Occipital lobe (tissue), 2 donors: ENCODE data around the gene ABCC1. TPM values are rescaled to one million over a fixed set of nuclear protein-coding genes. Genes with fewer than 3 reads are reported as not detected.
"Not testable (repeated sequence)": the region's sequence is repeated elsewhere in the genome, so short reads cannot be mapped to it uniquely, and the experiment has no call there.

Source experiments
- DNase-seq: peaks from one replicate; lab custom pipeline; 2025; lab: John Stamatoyannopoulos, UW
- total RNA-seq: library from RNA; depleted of rRNA; stranded (reverse); fragments of >200 nt; gene quantifications from one replicate; pipeline ENCODE4 v1.2.3, GENCODE V29; 2014

ABCC1 gene
- total RNA-seq, 1 donor from 2014 or later = 10.5 TPM

DNA sequence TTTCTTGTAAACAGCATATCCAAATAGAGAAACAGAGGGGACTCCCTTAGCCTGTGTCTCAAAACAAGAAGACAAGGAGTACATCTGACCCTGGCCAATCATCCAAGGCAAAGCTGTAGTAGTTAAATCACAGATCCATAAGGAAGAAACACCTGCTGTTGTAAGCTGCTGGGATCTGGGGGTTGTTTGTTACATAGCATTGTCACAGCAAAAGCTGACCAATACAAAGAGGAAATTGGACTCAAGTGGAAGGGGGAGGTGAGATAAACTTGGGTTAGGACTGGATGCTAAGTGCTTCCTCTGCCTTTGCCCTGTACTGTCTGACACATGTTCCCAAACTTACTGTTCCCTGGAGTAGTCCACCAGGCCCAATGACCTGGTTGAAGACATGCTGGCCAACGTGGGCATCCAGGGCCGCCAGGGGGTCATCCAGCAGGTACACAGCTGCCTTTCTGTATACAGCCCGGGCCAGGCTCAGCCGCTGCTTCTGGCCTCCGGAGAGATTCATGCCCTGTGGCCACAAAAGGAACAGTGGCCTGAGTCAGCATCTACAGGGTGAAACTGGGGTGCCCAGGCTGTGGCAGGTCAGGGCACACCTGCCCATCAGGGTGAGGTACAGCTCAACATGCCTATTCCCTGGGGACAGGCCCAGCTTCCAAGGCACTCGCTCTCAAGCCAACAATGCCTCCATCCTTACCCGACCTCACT, 229.2 kb downstream of the ABCC1 start:
- no peak for DNase-seq

DNA sequence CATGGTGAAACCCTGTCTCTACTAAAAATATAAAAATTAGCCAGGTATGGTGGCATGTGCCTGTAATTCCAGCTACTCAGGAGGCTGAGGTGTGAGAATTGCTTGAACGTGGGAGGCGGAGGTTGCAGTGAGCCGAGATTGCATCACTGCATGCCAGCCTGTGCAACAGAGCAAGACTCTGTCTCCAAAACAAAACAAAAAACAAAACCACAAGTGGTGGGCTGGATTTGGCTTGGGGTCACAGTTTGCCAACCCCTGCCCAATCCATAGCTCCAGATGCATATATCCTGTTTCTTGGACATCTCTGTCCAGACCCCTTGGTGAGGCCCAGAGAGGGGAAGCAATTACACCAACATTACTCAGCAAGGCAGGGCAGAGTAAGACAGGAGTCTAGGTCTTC, 232.3 kb downstream of the ABCC1 start:
- DNase-seq = not testable (repeated sequence)

DNA sequence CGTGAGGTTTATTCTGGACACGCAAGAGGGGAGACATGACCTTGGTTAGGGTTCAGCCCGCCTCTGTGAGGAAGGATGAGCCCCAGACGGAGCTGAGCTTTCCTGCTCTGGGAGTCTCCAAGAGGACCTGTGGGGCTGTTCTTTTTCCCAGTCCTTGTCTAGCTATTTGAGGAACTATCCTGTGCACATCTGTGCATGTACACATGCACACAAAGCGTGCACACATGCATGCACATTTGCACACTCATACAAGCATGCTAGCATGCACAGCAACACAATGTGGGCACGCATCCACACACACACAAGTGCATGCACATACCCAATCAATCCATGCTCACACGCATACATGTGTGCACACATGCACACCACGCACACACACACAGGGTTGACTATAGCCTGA, 233.5 kb downstream of the ABCC1 start:
- DNase-seq = no peak

DNA sequence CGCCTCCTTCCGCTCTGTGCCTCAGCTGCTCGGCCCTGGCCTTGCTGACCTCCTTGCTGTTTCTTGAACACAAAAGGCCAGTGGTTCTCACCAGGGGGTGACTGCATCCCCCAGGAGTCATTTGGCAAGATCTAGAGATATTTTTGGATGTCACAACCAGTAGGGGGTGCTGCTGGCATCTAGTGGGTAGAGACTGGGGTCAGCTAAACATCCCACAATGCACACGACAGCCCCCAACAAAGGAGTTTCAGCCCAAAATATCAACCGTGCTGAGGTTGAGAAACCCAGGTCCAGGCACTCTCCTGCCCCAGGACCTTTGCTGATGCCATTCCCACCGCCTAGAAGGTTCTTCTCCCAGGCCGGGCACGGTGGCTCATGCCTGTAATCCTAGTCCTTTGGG, 234.1 kb downstream of the ABCC1 start:
- DNase-seq = no peak

DNA sequence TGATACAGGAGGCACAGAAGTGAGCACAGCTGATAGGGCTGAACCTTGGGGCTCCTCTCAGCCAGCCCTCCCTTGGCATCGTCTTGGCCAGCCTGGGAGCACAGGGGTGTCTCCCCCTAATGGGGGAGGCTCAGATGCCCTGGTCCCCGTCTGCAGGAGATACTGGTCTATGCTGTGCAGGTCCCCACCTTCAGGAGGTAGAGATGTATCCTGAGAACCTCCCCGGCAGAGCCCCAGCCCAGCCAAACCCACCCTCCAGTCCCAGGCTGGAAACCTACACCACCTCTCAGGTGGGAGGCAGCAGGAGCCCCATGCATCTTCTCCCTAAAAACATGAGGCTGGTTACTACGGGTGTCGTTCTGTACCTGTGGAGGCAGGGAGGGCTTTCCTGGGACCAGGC, 235.2 kb downstream of the ABCC1 start:
- DNase-seq = no peak

DNA sequence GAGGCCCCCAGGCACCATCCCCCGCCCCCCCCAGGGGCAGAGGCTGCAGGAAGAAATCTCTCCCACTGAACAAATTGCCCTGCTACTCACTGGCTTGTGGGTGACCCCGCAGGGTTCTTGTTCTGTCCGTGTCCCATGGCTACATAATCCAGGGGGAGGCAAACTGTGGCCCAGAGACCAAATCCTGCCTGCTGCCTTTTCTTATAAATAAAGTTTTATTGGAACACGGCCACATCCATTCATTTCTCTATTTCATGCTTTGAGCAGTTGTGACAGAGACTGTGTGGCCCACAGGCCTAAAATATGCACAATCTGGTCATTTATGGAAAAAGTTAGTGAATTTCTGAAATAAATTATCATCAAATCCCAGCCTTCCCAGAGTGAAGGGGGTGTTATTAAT, 235.7 kb downstream of the ABCC1 start:
- DNase-seq = no peak

DNA sequence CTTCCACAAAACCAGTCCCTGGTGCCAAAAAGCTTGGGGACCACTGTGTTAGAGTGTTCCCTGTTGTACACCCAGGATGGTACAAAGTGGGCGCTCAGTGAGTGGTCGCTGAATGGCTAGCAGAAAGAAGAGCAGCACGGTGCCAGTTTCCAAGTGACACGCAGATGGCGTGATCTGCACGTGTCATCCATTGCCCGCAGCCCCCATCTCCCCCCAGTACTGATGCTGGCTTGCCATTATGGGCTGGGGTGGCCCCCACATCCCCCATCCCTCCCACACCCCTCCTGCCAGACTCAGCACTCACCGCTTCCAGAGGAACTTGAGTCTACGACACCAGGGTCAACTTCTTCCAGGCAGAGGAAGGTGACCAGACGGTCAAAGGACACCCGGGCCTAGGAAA, 237.4 kb downstream of the ABCC1 start:
- DNase-seq = no peak

DNA sequence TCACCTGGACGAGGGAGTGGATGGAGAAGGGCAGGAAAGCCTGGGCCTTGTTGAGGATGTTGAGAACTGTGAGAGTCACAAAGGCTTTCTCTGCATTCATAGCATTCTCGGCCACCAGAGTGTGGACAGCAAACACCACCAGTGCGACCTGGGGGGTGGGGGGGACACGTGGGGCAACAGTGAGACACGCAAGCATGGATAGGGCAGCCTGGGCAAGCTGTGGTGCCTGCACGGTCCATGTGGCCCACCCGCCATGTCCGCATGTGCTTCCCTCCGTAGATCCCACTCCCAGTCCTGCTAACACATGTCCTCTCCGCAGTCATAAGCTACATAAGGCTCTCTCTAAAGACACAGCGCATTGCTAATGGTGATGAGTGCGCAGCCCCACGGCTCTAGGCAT, 239.4 kb downstream of the ABCC1 start:
- DNase-seq = no peak

DNA sequence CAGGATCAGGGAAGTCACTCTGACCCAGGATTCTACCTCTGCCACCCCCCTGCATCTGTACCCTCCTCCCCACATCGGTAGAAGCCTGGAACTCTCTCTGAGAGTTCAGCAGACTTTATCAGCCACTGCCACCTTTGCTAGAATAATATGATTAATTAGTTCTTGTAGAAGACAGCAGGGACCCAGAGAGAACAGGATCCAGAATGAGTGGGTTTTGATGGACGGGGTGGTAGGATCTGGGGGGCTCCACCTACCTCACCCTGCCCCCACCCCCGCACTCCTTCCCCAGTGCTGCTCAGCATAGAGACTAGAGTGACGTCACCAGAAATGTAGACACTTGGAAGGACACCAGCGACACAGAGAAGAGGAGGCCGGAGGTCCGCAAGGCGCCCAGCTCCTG, 240.4 kb downstream of the ABCC1 start:
- DNase-seq = no peak

DNA sequence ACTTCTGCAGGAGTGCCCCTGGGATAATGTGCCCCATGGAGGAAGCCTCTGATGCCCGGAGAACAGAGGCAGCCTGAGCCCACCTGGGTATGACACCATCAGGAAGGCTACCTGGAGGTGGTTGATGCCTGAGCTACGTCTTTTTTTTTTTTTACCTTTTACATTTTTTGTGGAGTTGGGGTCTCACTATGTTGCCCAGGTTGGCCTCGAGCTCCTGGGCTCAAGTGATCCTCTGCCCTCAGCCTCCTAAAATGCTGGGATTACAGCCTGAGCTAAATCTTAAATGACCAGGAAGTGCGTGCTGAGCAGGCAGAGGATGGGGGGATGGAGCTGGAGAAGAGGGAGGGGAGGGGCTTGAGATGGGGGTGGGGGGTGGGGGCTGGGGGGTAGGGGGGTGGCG, 241.1 kb downstream of the ABCC1 start:
- DNase-seq = no peak

DNA sequence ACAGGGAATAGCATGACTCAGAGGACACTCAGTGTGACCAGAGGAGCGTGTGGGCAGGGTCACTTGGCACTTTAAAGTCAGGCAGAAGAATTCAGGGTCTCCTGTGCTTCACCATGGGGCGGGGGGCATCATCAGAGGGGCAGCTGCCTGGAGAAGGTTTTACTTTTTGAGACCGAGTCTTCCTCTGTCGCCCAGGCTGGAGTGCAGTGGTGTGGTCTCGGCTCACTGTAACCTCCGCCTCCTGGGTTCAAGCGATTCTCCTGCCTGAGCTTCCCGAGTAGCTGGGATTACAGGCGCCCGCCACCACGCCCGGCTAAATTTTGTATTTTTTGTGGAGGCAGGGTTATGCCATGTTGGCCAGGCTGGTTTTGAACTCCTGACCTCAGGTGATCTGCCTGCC, 241.6 kb downstream of the ABCC1 start:
- not testable (repeated sequence) for DNase-seq

DNA sequence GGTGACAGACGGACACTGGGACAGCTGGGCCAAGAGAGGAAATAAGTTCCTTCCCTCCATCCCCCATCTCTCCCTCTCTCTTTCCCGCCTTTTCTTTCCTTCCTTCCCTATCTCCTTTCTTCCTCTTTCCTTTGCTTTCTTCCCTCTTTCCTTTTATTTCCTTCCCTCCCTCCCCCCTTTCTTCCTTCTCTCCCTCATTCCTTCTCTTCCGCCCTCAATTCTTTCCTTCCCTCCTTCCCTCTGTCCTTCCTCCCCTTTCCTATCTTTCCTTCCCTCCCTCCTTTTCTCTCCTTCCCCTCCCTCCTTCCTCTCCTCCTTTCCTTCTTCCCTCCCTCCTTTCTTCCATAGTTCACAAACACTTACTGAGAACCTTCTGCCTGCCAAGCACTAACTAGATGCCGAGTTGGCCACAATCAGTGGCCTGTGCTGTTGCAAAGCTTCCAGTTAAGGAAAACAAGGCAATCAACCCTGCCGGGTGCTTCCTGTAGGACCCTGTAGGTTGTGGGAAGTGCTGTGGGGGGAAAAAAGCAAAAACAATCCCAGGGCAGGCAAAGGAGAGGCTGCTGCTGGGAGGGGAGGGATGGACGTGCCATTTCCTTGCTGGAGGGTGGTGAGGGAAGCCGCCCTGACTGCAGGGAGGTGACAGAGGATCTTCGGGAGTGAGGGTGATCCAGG, 242.2 kb downstream of the ABCC1 start:
- no peak for DNase-seq

Other genes with a start within 250 kb of the ABCC1 start
- gene MYH11, start 92.6 kb upstream of the ABCC1 start, total RNA-seq = under 0.01 TPM
- 38.2 TPM for gene CEP20, start 61.0 kb upstream of the ABCC1 start, total RNA-seq